GM12878 (cell line): ENCODE results near the gene THEM4. TPM values are rescaled to one million over a fixed set of nuclear protein-coding genes. Genes with fewer than 3 reads are reported as not detected.
"Not testable (repeated sequence)": the region's sequence is repeated elsewhere in the genome, so short reads cannot be mapped to it uniquely, and the experiment has no call there.

Source experiments
- ATAC-seq: fragments of 200-7000 bp; cut with Tn5 transposase; 3 replicates; pipeline ENCODE4 v1.9.1; 2020; ENCODE audit warnings: mild to moderate bottlenecking, moderate library complexity
- BruUV-seq: library from RNA; stranded (reverse); fragments of 400-500 nt; replicated peaks from 2 replicates; lab custom pipeline; 2021; lab: Mats Ljungman, UMichigan
- CTCF ChIA-PET: fragments of 300-600 bp; sonication (Branson Sonifier 250); formaldehyde crosslinking; extraction: SDS; loops from one replicate; lab custom pipeline; 2021; ENCODE audit warnings: inconsistent platforms; lab: Yijun Ruan, JAX
- POLR2A ChIA-PET: fragments of 350-600 bp; formaldehyde crosslinking; extraction: SDS; loops from one replicate; lab custom pipeline; 2021; ENCODE audit warnings: inconsistent platforms; lab: Charles Lee
- RAD21 ChIA-PET: fragments of 300-600 bp; sonication (Branson Sonifier 250); formaldehyde crosslinking; loops from one replicate; lab custom pipeline; 2023; ENCODE audit warnings: antibody characterized with exemption; ENCODE audit not compliant: unreplicated experiment; lab: Charles Lee
- SMC1A ChIA-PET: fragments of 300-600 bp; sonication (Branson Sonifier 250); formaldehyde crosslinking; loops from one replicate; lab custom pipeline; 2023; ENCODE audit not compliant: unreplicated experiment, uncharacterized antibody; lab: Charles Lee
- DNase-seq: peaks from one replicate; pipeline ENCODE4 v3.0.0-alpha.2; 2011; ENCODE audit warnings: low read depth, low spot score
- FAIRE-seq: peaks from 3 replicates; lab custom pipeline; 2011; peaks lifted over from hg19 to GRCh38; lab: Jason Lieb, UNC
- H2AFZ ChIP-seq: 2 replicates; pipeline ENCODE4 v1.6.0; 2011; ENCODE audit warnings: low read depth, low read length, control low read depth; ENCODE audit not compliant: control insufficient read depth
- H3K27ac ChIP-seq: 2 replicates; pipeline ENCODE4 v1.5.1; 2011; ENCODE audit warnings: control low read depth; ENCODE audit not compliant: control insufficient read depth, insufficient read depth
- H3K27me3 ChIP-seq, 2 experiments: replicated peaks in 1 of 2; 2 replicates each; pipeline versions ENCODE4 v1.6.0 to v1.6.1; 2011; ENCODE audit warnings: low read length in 1 of 2; ENCODE audit not compliant: control insufficient read depth in 2 of 2, insufficient read depth in 2 of 2
- H3K36me3 ChIP-seq, 2 experiments: 2 replicates each; pipeline ENCODE4 v1.5.1; 2011; ENCODE audit warnings: low read length in 1 of 2; ENCODE audit not compliant: control insufficient read depth in 2 of 2, insufficient read depth in 2 of 2
- H3K4me1 ChIP-seq: 2 replicates; pipeline ENCODE4 v1.6.1; 2011; ENCODE audit warnings: mild to moderate bottlenecking, low read length, moderate library complexity, mixed read lengths; ENCODE audit not compliant: control insufficient read depth, insufficient read depth
- H3K4me2 ChIP-seq: 2 replicates; pipeline ENCODE4 v1.6.0; 2011; ENCODE audit warnings: control low read depth; ENCODE audit not compliant: control insufficient read depth, insufficient read depth
- H3K4me3 ChIP-seq: fragments of 200-600 bp; sonication (generic); 2 replicates; pipeline ENCODE4 v1.5.1; 2016
- H3K79me2 ChIP-seq: 2 replicates; pipeline ENCODE4 v1.6.0; 2011; ENCODE audit warnings: low read length; ENCODE audit not compliant: control insufficient read depth, insufficient read depth
- H3K9ac ChIP-seq: 2 replicates; pipeline ENCODE4 v1.8.0; 2011; ENCODE audit warnings: low read length, control low read depth, mixed read lengths; ENCODE audit not compliant: control insufficient read depth, insufficient read depth
- H3K9me3 ChIP-seq: replicated peaks from 3 replicates; pipeline ENCODE4 v1.5.1; 2011; ENCODE audit warnings: mild to moderate bottlenecking, low read length; ENCODE audit not compliant: control insufficient read depth, insufficient read depth
- H4K20me1 ChIP-seq: 2 replicates; pipeline ENCODE4 v1.6.0; 2011; ENCODE audit not compliant: control insufficient read depth, insufficient read depth
- BCLAF1 ChIP-seq: fragments of 450-650 bp; IDR thresholded peaks from 2 replicates; pipeline ENCODE4 v1.6.1; 2017; ENCODE audit warnings: antibody characterized with exemption, mild to moderate bottlenecking, moderate library complexity
- BHLHE40 ChIP-seq, 2 experiments: fragments of 450-650 bp in 1 of 2; IDR thresholded peaks; 2 replicates each; pipeline ENCODE4 v1.6.1; 2011 to 2017; ENCODE audit warnings: low read depth in 2 of 2, borderline replicate concordance in 1 of 2, improper control_type of control experiment in 1 of 2, low read length in 1 of 2, mild to moderate bottlenecking in 1 of 2
- BMI1 ChIP-seq: fragments of 450-650 bp; IDR thresholded peaks from 2 replicates; pipeline ENCODE4 v1.6.1; 2016; ENCODE audit warnings: mild to moderate bottlenecking, moderate library complexity, borderline replicate concordance
- ESRRA ChIP-seq: IDR thresholded peaks from 2 replicates; pipeline ENCODE4 v1.6.1; 2012; ENCODE audit warnings: mild to moderate bottlenecking, low read length, improper control_type of control experiment
- GATAD2B ChIP-seq: fragments of 450-650 bp; conservative IDR thresholded peaks from 2 replicates; pipeline ENCODE4 v1.6.1; 2017; ENCODE audit warnings: low read depth, mild to moderate bottlenecking, moderate library complexity
- IRF3 ChIP-seq: fragments of 450-650 bp; IDR thresholded peaks from 2 replicates; pipeline ENCODE4 v1.6.1; 2014; ENCODE audit warnings: mild to moderate bottlenecking
- MYC ChIP-seq: IDR thresholded peaks from 2 replicates; pipeline ENCODE4 v1.6.1; 2011; ENCODE audit warnings: mild to moderate bottlenecking, low read length, moderate library complexity, inconsistent platforms; ENCODE audit not compliant: insufficient read depth, insufficient replicate concordance, insufficient read length, severe bottlenecking
- RCOR1 ChIP-seq: conservative IDR thresholded peaks from 2 replicates; pipeline ENCODE4 v1.6.1; 2012; ENCODE audit warnings: low read depth, low read length, improper control_type of control experiment
- RFX5 ChIP-seq: IDR thresholded peaks from 2 replicates; pipeline ENCODE4 v1.6.1; 2011; ENCODE audit warnings: low read depth, low read length, improper control_type of control experiment
- SREBF1 ChIP-seq: IDR thresholded peaks from 2 replicates; pipeline ENCODE4 v1.6.1; 2012; ENCODE audit warnings: mild to moderate bottlenecking, low read length
- STAT1 ChIP-seq: fragments of 450-650 bp; conservative IDR thresholded peaks from 2 replicates; pipeline ENCODE4 v1.6.1; 2014; ENCODE audit warnings: antibody characterized with exemption, mild to moderate bottlenecking
- WGBS: methylation state at CpG from one replicate; pipeline ENCODE4 v1.1.6; 2016; ENCODE audit warnings: low lambda C conversion rate; ENCODE audit not compliant: insufficient replicate concordance, insufficient coverage; ENCODE audit errors: missing lambda C conversion rate; 5-methylcytosine and 5-hydroxymethylcytosine counted together
- in situ Hi-C: fragments of 300-500 bp; cut with MboI; formaldehyde crosslinking; loops from 9 replicates; pipeline ENCODE4 v1.14.3; 2018; ENCODE audit warnings: mixed read lengths
- intact Hi-C: fragments of 100-400 bp; cut with micrococcal nuclease; formaldehyde crosslinking; loops from one replicate; pipeline ENCODE4 v1.14.2; 2022; ENCODE audit not compliant: unreplicated experiment
- polyA plus RNA-seq, 11 experiments: library from polyadenylated mRNA; depleted of rRNA in 4 of 11; unstranded in 6 of 11; stranded (reverse) in 5 of 11; fragments of >200 nt; fragmentation: Nextera tagmentation in 4 of 11; fragmentation: Illumina TruSeq in 1 of 11; extraction: Ambion mirVana in 4 of 11; extraction: Trizol in 1 of 11; gene quantifications; 1 replicate in 1 of 11; 2 replicates in 10 of 11; pipeline versions ENCODE4 v1.2.1 to v1.2.3, GENCODE V29; 2011 to 2016; ENCODE audit warnings: inconsistent platforms in 2 of 11, missing spikeins in 2 of 11, low read depth in 1 of 11
- total RNA-seq, 4 experiments: library from RNA; depleted of rRNA in 3 of 4; stranded (reverse); fragments of >200 nt in 3 of 4; fragmentation: Illumina TruSeq in 1 of 4; extraction: Trizol in 1 of 4; gene quantifications; 2 replicates each; pipeline versions ENCODE4 v1.2.1 to v1.2.3, GENCODE V29; 2013 to 2021

The THEM4 gene
- total and polyA plus RNA-seq, 10 of the 15 experiments (the other 5 are each of a cell fraction or from before 2014, with no cell fraction given): 3.4 to 30.8 (median 17.9) TPM

GRCh38 chr1:151885479-151885878, 23.8 kb downstream of the THEM4 start:
- TF ChIP-seq MYC (no peak), BMI1 (no peak), SREBF1 (no peak), BCLAF1 (no peak), IRF3 (no peak), RCOR1 (no peak), BHLHE40 (IDR thresholded peaks at IDR 0.05; ENCODE audit: borderline replicate concordance in 1 of 2, low read depth in 2 of 2, low read length in 1 of 2) (no peak), ESRRA (no peak), RFX5 (no peak), STAT1 (no peak), GATAD2B (no peak)
- TF ChIP-seq, all 136 proteins: peak for 0
- Histone ChIP-seq H3K4me2 (no peak overlapping the region), H3K9me3 (no peaks in the 10 kb centered on the region), H3K4me1 (no peaks in the 10 kb centered on the region), H3K36me3 (0 out of 4 replicates have a peak, but pooled peaks cover 0 to 4% of the 10 kb centered on the region in 2 experiments), H4K20me1 (no peaks in the 10 kb centered on the region), H3K9ac (no peak overlapping the region), H3K27ac (no peak overlapping the region), H3K79me2 (no peaks in the 10 kb centered on the region), H3K4me3 (no peak overlapping the region), H2AFZ (no peak overlapping the region), H3K27me3 (no peaks in the 10 kb centered on the region)
- BruUV-seq: no TSS peak
- FAIRE-seq (no peak), ATAC-seq (no peak), DNase-seq (no peak)
- in situ Hi-C loops: loop anchor here (5.0 kb wide), 1 partner anchor 112 kb away; no protein-coding TSS in a partner anchor
- intact Hi-C loops: no loop called here
- ChIA-PET CTCF (interaction anchor here (0.7 to 0.9 kb wide), 2 partner anchors 103 to 114 kb away, joined by 3 to 4 read pairs; no protein-coding TSS in a partner anchor), SMC1A (interaction anchor here (1.2 kb wide), 1 partner anchor 103 kb away, joined by 3 read pairs; no protein-coding TSS in a partner anchor), RAD21 (no interaction called here), POLR2A (no interaction called here)
- WGBS: 100% methylated on average over 1 of the region's 1 CpG

- H3K4me2 ChIP-seq, H3K9me3 ChIP-seq, H3K36me3 ChIP-seq, H2AFZ ChIP-seq, H3K4me1 ChIP-seq, H3K4me3 ChIP-seq, FAIRE-seq, DNase-seq, RAD21 ChIA-PET, H3K79me2 ChIP-seq, BruUV-seq, H3K27ac ChIP-seq, H4K20me1 ChIP-seq, H3K27me3 ChIP-seq, ATAC-seq, intact Hi-C loops, POLR2A ChIA-PET, H3K9ac ChIP-seq: not testable (repeated sequence)
- in situ Hi-C loops: loop anchor here (5.0 kb wide), 1 partner anchor 112 kb away; no protein-coding TSS in a partner anchor
- CTCF ChIA-PET: interaction anchor here (0.9 to 1.3 kb wide), 5 partner anchors 40 to 117 kb away, joined by 3 to 6 read pairs (median 4); no protein-coding TSS in a partner anchor
- SMC1A ChIA-PET: interaction anchor here (1.2 kb wide), 1 partner anchor 104 kb away, joined by 3 read pairs; no protein-coding TSS in a partner anchor
- 87% methylated on average over 5 of the region's 5 CpGs for WGBS
These were observed 24.4 kb downstream of the THEM4 start for GRCh38 chr1:151884879-151885278.
